Measurements from ENCODE around the gene BTF3.

GRCh38 chr5:73498057-73498992 lies at the start of gene BTF3:
- TF ChIP-seq EZH2 (IDR thresholded peaks at IDR 0.05; ENCODE audit: borderline replicate concordance, low read depth, low read length, severe bottlenecking) (no peak), CTCF (IDR thresholded peaks at IDR 0.05; ENCODE audit: extremely low read depth in 1 of 2, insufficient read depth in 1 of 2, low read depth in 1 of 2, low read length in 2 of 2) (no peak), POLR2A (IDR thresholded peaks at IDR 0.05; ENCODE audit: low read depth, low read length) (peak; percentile 88), MAX (IDR thresholded peaks at IDR 0.05; ENCODE audit: insufficient read depth, insufficient read length) (peak; percentile 58), POLR2AphosphoS5 (IDR thresholded peaks at IDR 0.05; ENCODE audit: insufficient read depth, low read depth, low read length) (peak; percentile 94), JUN (IDR thresholded peaks at IDR 0.05; ENCODE audit: borderline replicate concordance, insufficient read depth, insufficient read length, low read depth) (no peak)

All from endothelial cell of umbilical vein (primary cell).